ENCODE results near the gene PRDM4. TPM values are rescaled to one million over a fixed set of nuclear protein-coding genes. Genes with fewer than 3 reads are reported as not detected.

The PRDM4 gene
- total RNA-seq, 1 experiment from 2014 or later = 26.3 TPM

DNA sequence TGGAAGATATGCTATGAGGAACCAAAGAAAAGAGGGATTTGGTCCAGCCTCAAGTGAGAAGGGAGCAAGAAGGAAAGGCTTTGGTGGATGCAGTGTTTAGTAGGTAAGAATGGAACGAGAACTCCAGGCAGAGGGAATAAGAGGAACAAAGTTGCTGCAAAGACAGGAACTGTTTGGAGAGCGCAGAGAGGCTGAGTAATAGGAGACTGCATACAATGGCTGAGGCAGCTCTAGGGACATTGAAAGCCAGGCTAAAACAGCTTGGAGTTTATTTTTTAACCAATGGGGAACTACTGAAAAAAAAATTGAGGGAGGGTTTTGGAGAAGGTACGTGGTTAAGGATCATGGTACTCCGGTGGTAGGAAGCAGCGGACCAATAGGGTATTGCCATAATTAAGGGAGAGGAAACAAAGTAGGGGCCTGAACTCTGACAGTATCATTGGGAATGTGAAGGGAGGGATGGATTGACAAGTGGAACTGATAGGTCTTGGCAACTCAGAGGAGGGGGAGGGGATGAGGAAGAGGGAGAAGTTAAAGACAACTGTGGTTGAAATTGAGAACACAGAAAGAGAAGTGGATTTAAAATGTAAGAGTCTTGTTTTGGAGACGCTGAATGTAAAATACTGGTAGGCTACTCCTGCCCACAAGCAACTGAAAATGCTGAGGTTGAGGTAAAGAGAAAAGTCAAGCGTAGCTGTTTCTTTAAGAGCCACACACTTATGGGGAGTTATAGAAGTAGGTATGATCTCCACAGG lies 18.3 kb upstream of the PRDM4 start:
- Histone ChIP-seq H3K36me3 (no peaks in the 10 kb centered on the region), H3K27ac (no peak overlapping the region), H3K4me1 (no peaks in the 10 kb centered on the region), H3K27me3 (peaks cover 16% of the 10 kb centered on the region), H3K9me3 (replicated peaks) (no peaks in the 10 kb centered on the region), H3K4me3 (no peak overlapping the region)
- no peak for DNase-seq

DNA sequence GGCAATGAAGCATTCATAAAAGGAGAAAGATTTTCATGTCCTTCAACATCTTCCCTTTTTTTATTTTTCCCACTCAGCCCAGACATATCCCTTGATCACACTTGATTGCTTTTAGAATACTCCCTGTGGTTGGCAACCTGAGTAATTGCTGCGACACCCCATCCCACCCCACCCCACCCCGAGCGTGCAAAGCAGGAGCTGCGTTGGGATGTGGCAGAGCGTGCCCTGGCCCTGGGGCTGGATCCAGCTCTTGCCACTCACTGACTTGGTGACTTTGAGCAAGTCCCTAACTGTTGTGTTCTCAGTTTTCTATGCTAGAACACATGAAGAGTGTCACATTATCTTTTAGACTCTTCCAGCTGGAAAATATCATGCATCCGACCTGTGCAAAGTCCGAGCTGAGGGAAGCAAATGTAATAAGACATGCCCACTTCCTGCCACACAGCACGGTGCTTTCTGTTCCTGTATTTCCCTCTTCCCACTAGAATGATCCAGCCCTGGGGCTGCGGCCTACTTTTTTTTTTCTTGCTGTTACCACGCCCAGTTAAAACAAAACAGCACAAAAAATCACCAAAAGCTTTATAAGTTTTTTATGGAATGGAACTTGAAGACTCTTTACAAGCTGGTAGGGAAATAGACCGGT lies 17.6 kb upstream of the PRDM4 start:
- Histone ChIP-seq H3K4me3 (no peak overlapping the region), H3K27me3 (peaks cover 13% of the 10 kb centered on the region), H3K36me3 (no peaks in the 10 kb centered on the region), H3K27ac (no peak overlapping the region), H3K9me3 (replicated peaks) (no peaks in the 10 kb centered on the region), H3K4me1 (no peaks in the 10 kb centered on the region)
- DNase-seq = no peak

DNA sequence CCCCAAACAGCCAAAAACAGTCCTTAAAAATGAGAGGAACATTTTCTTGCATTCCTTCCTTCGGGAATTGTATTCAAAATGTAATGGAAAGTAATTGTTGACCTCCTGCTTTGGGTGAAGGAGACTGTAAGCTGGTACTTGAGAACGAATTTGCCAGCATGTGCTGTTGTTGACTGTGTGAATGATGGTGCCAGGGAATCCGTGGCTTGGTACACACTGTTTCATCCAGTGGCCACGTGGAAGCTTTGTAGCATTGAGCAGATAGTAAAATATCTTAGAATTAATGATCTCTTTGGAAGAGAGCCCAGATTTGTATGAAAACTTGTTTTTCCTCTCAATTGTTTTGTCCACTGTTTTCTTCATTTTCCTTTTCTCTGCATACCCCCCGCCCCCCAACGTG lies 15.2 kb upstream of the PRDM4 start:
- H3K27ac ChIP-seq = no peak overlapping the region
- no peaks in the 10 kb centered on the region for H3K9me3 ChIP-seq (replicated peaks)
- no peaks in the 10 kb centered on the region for H3K4me1 ChIP-seq
- peaks cover 8% of the 10 kb centered on the region for H3K27me3 ChIP-seq
- DNase-seq = no peak
- no peak overlapping the region for H3K4me3 ChIP-seq
- no peaks in the 10 kb centered on the region for H3K36me3 ChIP-seq

DNA sequence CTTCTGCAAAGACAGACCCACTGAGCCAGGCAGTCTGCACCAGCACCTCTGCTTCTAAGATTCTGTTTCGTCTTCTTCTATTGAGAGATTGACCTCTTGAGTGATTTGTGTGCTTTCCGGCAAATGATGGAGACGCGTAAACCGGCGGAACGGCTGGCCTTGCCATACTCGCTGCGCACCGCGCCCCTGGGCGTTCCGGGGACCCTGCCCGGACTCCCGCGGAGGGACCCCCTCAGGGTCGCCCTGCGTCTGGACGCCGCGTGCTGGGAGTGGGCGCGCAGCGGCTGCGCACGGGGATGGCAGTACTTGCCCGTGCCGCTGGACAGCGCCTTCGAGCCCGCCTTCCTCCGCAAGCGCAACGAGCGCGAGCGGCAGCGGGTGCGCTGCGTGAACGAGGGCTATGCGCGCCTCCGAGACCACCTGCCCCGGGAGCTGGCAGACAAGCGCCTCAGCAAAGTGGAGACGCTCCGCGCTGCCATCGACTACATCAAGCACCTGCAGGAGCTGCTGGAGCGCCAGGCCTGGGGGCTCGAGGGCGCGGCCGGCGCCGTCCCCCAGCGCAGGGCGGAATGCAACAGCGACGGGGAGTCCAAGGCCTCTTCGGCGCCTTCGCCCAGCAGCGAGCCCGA lies 14.3 kb upstream of the PRDM4 start:
- Histone ChIP-seq H3K9me3 (replicated peaks) (no peaks in the 10 kb centered on the region), H3K27ac (no peak overlapping the region), H3K27me3 (peaks cover 8% of the 10 kb centered on the region; the same call in 1 of the 2 replicates), H3K4me3 (no peak overlapping the region), H3K36me3 (no peaks in the 10 kb centered on the region), H3K4me1 (no peaks in the 10 kb centered on the region)
- DNase-seq = no peak

DNA sequence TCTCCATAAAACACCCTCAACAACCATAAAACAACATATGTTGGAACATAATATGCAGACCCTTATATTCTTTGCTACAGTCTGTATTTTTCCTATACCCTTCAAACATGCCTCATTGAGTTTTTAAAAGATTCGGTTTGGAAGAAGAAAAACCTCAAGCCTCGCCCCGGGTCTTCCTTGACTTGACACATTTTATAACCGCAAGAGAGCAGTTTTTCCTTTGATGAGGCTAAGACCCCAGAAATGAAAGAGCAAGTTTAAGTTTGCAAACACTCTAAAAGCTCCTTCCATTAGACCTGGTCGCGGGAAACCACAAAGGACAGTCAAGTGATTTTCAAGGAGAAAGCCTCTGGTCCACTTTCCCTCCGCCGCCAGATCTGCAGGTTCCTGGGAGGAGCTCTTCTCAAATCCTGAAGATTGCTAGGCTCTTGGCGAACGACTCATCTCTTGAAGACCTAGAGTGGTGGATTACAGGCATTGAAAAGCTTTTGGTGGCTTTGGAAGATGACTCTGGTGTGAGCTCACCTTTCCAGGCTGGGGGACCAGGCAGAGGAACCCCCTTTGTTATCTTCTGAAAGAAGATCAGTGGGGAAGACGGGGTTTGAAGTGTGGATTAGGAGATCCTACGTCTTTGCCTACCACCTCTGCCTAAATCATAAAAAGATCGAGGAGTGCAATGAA lies 13.6 kb upstream of the PRDM4 start, which contains the start of gene ASCL4:
Gene ASCL4 (plus strand): TSS at position 356 of the 681 bp plus-strand sequence. CDS start 515 bp downstream, outside the sequence.
- Histone ChIP-seq H3K27ac (no peak within 1 kb of the TSS), H3K4me3 (no peak within 1 kb of the TSS), H3K4me1 (no peaks in the 10 kb centered on the region), H3K36me3 (no peaks in the 10 kb centered on the region), H3K9me3 (replicated peaks) (no peaks in the 10 kb centered on the region), H3K27me3 (peaks cover 8% of the 10 kb centered on the region; the same call in 1 of the 2 replicates)
- no peak for DNase-seq

DNA sequence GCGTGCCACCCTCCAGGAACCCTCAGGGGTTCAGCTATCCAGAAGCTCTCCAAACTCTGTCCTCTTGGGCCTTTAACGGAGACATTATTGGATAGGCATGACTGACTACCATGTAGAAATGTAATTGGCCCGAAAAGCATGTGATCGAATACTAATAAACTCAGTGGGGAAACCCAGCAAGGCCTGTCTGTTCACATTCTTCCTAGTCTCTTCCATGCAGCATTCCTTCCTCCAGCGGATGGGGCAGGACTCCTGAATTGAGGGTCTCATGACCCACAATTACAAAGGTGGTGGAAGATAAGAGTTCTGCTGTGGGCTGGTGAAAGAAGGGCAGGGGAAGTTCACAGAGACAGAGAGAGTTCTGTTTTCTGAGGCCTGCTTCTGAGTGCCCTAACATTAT lies 6.5 kb upstream of the PRDM4 start:
- Histone ChIP-seq H3K4me1 (no peaks in the 10 kb centered on the region), H3K4me3 (no peak overlapping the region), H3K36me3 (no peaks in the 10 kb centered on the region), H3K9me3 (replicated peaks) (no peaks in the 10 kb centered on the region), H3K27me3 (0 out of 2 replicates have a peak, but pooled peaks cover 4% of the 10 kb centered on the region), H3K27ac (no peak overlapping the region)
- no peak for DNase-seq

DNA sequence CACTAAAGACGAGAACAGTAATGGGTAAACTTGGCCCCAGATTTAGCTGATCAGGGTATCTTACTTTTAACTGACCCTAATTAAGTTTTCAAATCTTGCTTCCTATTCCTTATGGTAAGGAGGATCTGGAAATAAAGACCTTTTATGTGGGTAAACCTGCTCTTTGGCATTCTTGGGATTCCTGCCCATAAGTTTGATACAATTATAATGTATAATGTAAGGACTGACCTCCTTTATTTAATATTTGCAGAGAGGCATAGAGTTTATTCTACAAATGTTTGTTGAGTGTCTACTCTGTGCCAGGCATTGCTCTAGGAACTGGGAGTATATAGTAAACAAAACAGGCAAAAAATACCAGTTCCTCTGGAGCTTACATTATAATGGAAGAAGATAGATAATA lies 4.4 kb upstream of the PRDM4 start:
- Histone ChIP-seq H3K27me3 (0 out of 2 replicates have a peak, but pooled peaks cover 4% of the 10 kb centered on the region), H3K4me1 (no peaks in the 10 kb centered on the region), H3K4me3 (no peak overlapping the region), H3K9me3 (replicated peaks) (no peaks in the 10 kb centered on the region), H3K27ac (no peak overlapping the region), H3K36me3 (no peaks in the 10 kb centered on the region)
- DNase-seq = no peak

DNA sequence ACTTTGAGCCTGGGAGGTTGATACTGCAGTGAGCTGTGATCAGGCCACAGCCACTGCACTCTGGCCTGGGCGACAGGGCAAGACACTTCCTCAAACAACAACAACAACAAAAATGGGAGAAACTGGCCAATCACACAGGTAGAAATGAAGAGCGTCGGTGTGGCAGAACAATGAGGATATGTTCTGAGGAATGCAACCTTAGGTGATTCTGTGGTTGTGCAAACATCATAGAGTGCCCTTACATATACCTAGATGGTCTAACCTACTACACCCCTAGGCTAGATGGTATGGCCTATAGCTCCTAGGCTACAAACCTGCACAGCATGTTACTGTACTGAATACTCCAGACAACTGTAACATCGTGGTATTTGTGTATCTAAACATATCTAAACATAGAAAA lies 3.7 kb upstream of the PRDM4 start:
- no peaks in the 10 kb centered on the region for H3K9me3 ChIP-seq (replicated peaks)
- H3K4me3 ChIP-seq = no peak overlapping the region
- no peaks in the 10 kb centered on the region for H3K36me3 ChIP-seq
- no peak overlapping the region for H3K27ac ChIP-seq
- H3K27me3 ChIP-seq = 0 out of 2 replicates have a peak, but pooled peaks cover 4% of the 10 kb centered on the region
- H3K4me1 ChIP-seq = no peaks in the 10 kb centered on the region
- no peak for DNase-seq

DNA sequence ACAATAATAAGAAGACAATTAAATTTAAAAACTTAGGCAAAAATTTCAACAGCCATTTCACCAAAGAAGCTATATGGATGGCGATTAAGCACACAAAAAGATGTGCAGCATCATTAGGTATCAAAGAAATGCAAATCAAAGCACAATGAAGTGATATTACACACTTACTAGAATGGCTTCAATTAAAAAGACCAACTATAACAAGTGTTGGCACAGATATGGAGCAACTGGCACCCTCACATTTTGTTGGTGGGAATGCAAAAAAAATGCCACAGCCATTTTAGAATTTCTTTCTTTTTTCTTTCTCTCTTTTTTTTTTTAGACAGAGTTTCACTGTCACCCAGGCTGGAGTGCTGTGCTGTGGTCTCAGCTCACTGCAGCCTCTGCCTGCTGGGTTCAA lies 1.9 kb upstream of the PRDM4 start:
- peaks cover 6% of the 10 kb centered on the region; the same call in 1 of the 2 replicates for H3K36me3 ChIP-seq
- DNase-seq = no peak
- H3K9me3 ChIP-seq (replicated peaks) = no peaks in the 10 kb centered on the region
- no peaks in the 10 kb centered on the region for H3K4me1 ChIP-seq
- H3K27me3 ChIP-seq = 0 out of 2 replicates have a peak, but pooled peaks cover 4% of the 10 kb centered on the region
- H3K27ac ChIP-seq = no peak overlapping the region
- no peak overlapping the region for H3K4me3 ChIP-seq

DNA sequence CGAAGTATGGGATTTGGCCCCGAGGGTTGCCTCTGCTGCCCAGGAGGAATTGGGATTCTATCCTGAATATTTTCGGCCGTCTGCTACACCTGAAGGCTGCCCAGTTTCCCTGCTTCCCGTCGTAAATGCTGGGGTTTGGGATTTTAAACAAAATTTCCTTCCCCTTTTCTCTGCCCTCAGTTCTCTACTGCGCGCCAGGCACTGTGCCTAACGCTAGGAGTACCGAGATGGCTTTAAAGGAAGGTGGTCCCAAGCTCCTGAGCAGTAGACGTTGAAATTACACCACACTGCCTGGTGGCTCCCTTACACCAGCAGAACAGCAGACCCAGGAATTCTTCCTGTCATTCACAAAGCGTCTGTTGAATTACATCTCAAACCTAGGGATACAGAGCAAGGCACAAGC lies 566 bp upstream of the PRDM4 start:
- H3K27ac ChIP-seq = no peak overlapping the region

DNA sequence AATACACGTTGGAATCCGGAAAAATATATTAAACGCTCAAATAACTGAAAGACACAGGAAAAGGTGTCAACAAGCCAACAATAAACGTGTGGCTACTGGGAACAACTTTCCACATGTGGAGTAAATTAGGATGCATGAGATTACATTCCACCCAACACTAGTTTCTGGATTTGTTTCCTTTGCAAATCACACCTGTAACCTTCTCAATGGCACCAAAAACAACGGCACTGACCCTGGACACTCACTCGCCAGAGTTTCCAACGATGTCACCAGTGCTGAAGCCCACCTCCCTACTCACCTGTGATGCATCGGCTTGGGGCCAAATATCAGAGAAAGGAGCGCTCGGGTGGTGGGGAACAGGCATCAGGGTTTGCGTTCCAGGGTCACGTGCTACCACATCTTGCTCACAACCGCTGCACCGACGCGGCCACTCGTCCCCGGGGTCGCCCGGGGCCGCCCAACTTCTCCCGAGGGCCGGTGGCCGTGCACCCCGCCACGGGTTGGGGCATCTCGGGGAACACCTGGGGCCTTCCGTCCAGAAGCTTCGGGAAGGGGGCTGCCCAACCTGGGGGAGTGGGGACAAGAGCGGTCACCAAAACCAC lies 629 bp downstream of the PRDM4 start:
- H3K27ac ChIP-seq = peak overlapping the region; percentile 55
- peak overlapping the region; percentile 89 for H3K4me3 ChIP-seq
- peaks cover 23% of the 10 kb centered on the region for H3K36me3 ChIP-seq
- no peaks in the 10 kb centered on the region for H3K27me3 ChIP-seq
- DNase-seq = peak; percentile 10 to 21
- no peaks in the 10 kb centered on the region for H3K9me3 ChIP-seq (replicated peaks)
- no peaks in the 10 kb centered on the region for H3K4me1 ChIP-seq

More for the DNA sequence above, 566 bp upstream of the PRDM4 start:
- 0 out of 2 replicates have a peak, but pooled peaks cover 2% of the 10 kb centered on the region for H3K27me3 ChIP-seq
- peaks cover 15% of the 10 kb centered on the region for H3K36me3 ChIP-seq
- no peaks in the 10 kb centered on the region for H3K9me3 ChIP-seq (replicated peaks)
- no peaks in the 10 kb centered on the region for H3K4me1 ChIP-seq
- DNase-seq = no peak
- peak overlapping the region; percentile 89 for H3K4me3 ChIP-seq

DNA sequence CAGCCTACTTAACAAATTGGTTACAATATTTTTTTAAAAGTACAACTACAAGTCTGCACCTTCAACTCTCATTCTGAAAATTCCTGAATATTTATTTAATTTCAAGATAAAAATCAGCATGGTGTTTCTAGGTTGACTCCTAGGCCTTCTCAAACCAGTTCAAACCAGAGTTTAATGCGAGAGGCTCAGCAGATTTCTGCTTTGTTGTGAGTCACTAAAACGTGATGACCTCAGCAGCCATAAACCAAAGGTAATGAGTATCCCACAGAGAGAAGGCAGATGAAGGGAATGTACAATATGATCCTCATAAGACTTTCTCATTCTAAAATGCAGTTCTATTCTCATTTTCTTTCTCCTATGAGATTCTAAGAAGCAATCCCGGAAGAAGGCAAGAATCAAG lies 1.5 kb downstream of the PRDM4 start:
- no peaks in the 10 kb centered on the region for H3K9me3 ChIP-seq (replicated peaks)
- peak; percentile 25 to 36 for DNase-seq
- no peaks in the 10 kb centered on the region for H3K27me3 ChIP-seq
- peaks cover 32% of the 10 kb centered on the region for H3K36me3 ChIP-seq
- no peaks in the 10 kb centered on the region for H3K4me1 ChIP-seq
- peak overlapping the region; percentile 89 for H3K4me3 ChIP-seq
- H3K27ac ChIP-seq = no peak overlapping the region; the same call in 1 of the 2 replicates

DNA sequence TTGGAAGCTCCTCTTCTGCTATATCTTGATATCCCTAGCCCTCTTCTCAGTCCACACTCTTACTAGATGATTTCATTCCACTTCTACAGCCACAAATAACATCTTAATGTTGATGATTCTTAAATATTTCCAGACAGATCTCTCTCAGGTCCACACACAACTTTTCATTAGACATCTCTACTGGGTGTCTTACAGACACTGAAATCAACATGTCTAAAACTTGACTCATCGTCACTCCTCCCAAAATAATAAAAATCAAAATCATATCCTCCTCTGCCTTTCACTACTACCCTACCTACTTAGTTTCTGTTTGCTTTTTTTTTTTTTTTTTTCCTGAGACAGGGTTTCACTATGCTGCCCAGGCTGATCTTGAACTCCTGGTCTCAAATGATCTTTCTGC lies 11.9 kb downstream of the PRDM4 start:
- peaks cover 60% of the 10 kb centered on the region for H3K36me3 ChIP-seq

DNA sequence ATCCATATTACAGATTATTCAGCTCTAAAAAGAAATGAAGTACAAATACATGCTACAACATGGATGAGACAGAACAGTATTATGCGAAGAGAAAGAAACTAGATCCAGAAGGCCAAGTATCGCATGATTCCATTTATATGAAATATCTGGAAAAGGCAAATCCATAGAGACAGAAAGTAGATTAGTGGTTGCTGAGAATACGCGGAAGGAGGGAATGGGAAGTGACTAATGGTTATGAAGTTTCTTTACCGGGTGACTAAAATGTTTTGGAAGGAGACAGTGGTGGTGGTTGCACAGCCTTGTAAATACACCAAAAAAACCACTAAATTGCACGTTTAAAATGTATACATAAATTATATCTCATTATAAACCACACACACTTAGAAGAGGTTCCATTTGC lies 12.5 kb downstream of the PRDM4 start:
- Histone ChIP-seq H3K4me1 (no peaks in the 10 kb centered on the region), H3K36me3 (peaks cover 60% of the 10 kb centered on the region), H3K9me3 (replicated peaks) (no peaks in the 10 kb centered on the region), H3K27ac (no peak overlapping the region), H3K27me3 (no peaks in the 10 kb centered on the region), H3K4me3 (no peak overlapping the region)
- DNase-seq = no peak

More for the DNA sequence above, 11.9 kb downstream of the PRDM4 start:
- Histone ChIP-seq H3K9me3 (replicated peaks) (no peaks in the 10 kb centered on the region), H3K4me1 (no peaks in the 10 kb centered on the region), H3K27me3 (no peaks in the 10 kb centered on the region), H3K4me3 (no peak overlapping the region), H3K27ac (no peak overlapping the region)
- no peak for DNase-seq
